ENCODE measurements around the gene CCDC85A. TPM values are rescaled to one million over a fixed set of nuclear protein-coding genes. Genes with fewer than 3 reads are reported as not detected.

The CCDC85A gene
- total RNA-seq, 1 experiment from 2014 or later, result not detected

DNA sequence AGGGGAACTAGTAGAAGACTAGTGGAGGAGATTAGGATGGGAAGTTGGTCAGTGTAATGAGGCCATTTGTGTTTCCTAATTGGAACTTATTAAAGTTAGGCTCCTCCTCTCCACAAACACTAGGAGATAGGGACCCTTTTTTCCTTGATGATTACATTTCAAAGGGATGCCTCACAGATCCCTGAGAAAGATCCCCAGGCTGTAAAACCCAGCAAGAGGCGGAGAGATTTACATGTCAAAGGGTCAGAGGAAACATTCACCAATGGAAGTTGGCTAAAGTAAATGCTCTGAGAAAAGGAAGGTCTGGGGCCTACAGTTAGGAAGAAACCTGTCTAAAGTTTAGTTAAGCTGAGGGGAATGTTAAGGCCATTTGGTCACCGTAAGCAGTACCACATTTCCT, 1.4 kb upstream of the CCDC85A start:
- H3K4me3 Mint-ChIP-seq (ENCODE audit: unreplicated experiment), result no peak overlapping the region
- peaks cover 10% of the 10 kb centered on the region for H3K4me1 Mint-ChIP-seq (ENCODE audit: low read depth, unreplicated experiment)
- ChIA-PET POLR2A (no interaction called here), CTCF (no interaction called here)
- BruUV-seq (replicated peaks), result no TSS peak
- Histone ChIP-seq H3K4me3 (ENCODE audit: low read depth, low read length) (no peak overlapping the region), H3K36me3 (ENCODE audit: control insufficient read depth, insufficient read depth, low read length) (no peaks in the 10 kb centered on the region), H3K4me1 (0 out of 2 replicates have a peak, but pooled peaks cover 9% of the 10 kb centered on the region), H3K9me3 (no peaks in the 10 kb centered on the region), H3K27me3 (replicated peaks; ENCODE audit: control insufficient read depth, insufficient read depth, low read length) (peaks cover 8% of the 10 kb centered on the region)
- no peak for DNase-seq
- TF ChIP-seq, protein P1, sequence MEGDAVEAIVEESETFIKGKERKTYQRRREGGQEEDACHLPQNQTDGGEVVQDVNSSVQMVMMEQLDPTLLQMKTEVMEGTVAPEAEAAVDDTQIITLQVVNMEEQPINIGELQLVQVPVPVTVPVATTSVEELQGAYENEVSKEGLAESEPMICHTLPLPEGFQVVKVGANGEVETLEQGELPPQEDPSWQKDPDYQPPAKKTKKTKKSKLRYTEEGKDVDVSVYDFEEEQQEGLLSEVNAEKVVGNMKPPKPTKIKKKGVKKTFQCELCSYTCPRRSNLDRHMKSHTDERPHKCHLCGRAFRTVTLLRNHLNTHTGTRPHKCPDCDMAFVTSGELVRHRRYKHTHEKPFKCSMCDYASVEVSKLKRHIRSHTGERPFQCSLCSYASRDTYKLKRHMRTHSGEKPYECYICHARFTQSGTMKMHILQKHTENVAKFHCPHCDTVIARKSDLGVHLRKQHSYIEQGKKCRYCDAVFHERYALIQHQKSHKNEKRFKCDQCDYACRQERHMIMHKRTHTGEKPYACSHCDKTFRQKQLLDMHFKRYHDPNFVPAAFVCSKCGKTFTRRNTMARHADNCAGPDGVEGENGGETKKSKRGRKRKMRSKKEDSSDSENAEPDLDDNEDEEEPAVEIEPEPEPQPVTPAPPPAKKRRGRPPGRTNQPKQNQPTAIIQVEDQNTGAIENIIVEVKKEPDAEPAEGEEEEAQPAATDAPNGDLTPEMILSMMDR (IDR thresholded peaks at IDR 0.05; ENCODE audit: insufficient read depth in 1 of 2, low read depth in 1 of 2, low read length in 1 of 2, severe bottlenecking in 1 of 2, unreplicated experiment in 1 of 2), result no peak
- H3K27me3 Mint-ChIP-seq (ENCODE audit: insufficient read depth, unreplicated experiment), result peaks cover 32% of the 10 kb centered on the region
- intact Hi-C loops (cut with micrococcal nuclease; ENCODE audit: unreplicated experiment), result loop anchor here (10.0 kb wide), 1 partner anchor 1192 kb away; no protein-coding TSS in a partner anchor
- no peaks in the 10 kb centered on the region for H3K36me3 Mint-ChIP-seq (ENCODE audit: insufficient read depth, unreplicated experiment)
- no peaks in the 10 kb centered on the region for H3K9me3 Mint-ChIP-seq (ENCODE audit: unreplicated experiment)
- no peak overlapping the region for H3K27ac Mint-ChIP-seq (ENCODE audit: unreplicated experiment)

DNA sequence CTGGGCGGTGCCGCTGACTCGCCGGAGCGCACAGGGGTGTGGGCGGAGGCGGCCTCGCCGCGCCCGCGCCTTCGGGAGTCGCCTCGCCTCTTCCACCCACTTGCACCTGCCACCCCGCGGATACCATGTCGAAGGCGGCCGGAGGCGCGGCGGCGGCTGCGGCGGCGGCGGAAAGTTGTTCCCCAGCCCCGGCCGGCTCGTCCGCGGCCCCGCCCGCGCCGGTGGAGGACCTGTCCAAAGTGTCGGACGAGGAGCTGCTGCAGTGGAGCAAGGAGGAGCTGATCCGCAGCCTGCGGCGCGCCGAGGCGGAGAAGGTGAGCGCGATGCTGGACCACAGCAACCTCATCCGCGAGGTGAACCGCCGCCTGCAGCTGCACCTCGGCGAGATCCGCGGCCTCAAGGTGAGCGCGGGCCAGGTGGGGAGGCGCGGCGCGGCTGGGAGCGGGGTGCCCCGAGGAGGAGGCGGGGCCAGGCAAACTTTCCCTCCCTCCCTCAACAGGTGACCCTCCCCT, 766 bp downstream of the CCDC85A start:
- H3K27me3 Mint-ChIP-seq (ENCODE audit: insufficient read depth, unreplicated experiment), result peaks cover 36% of the 10 kb centered on the region
- no peaks in the 10 kb centered on the region for H3K36me3 Mint-ChIP-seq (ENCODE audit: insufficient read depth, unreplicated experiment)
- TF ChIP-seq, protein P1 (IDR thresholded peaks at IDR 0.05; ENCODE audit: insufficient read depth in 1 of 2, low read depth in 1 of 2, low read length in 1 of 2, severe bottlenecking in 1 of 2, unreplicated experiment in 1 of 2), result no peak
- no peak overlapping the region for H3K27ac Mint-ChIP-seq (ENCODE audit: unreplicated experiment)
- BruUV-seq (replicated peaks), result no TSS peak
- Histone ChIP-seq H3K9me3 (no peaks in the 10 kb centered on the region), H3K27me3 (replicated peaks; ENCODE audit: control insufficient read depth, insufficient read depth, low read length) (peaks cover 8% of the 10 kb centered on the region), H3K4me1 (0 out of 2 replicates have a peak, but pooled peaks cover 9% of the 10 kb centered on the region), H3K36me3 (ENCODE audit: control insufficient read depth, insufficient read depth, low read length) (no peaks in the 10 kb centered on the region), H3K4me3 (ENCODE audit: low read depth, low read length) (peak overlapping the region; percentile 16; the same call in 1 of the 2 replicates)
- peak in 1 of 2 experiments; percentile 42 for DNase-seq
- ChIA-PET CTCF (interaction anchor here (0.7 to 1.3 kb wide), 2 partner anchors 93 to 564 kb away, joined by 3 to 4 read pairs; no protein-coding TSS in a partner anchor), POLR2A (no interaction called here)
- intact Hi-C loops (cut with micrococcal nuclease; ENCODE audit: unreplicated experiment), result loop anchor here (10.0 kb wide), 1 partner anchor 1190 kb away; no protein-coding TSS in a partner anchor
- peaks cover 10% of the 10 kb centered on the region for H3K4me1 Mint-ChIP-seq (ENCODE audit: low read depth, unreplicated experiment)
- peak overlapping the region; percentile 54 for H3K4me3 Mint-ChIP-seq (ENCODE audit: unreplicated experiment)
- no peaks in the 10 kb centered on the region for H3K9me3 Mint-ChIP-seq (ENCODE audit: unreplicated experiment)

DNA sequence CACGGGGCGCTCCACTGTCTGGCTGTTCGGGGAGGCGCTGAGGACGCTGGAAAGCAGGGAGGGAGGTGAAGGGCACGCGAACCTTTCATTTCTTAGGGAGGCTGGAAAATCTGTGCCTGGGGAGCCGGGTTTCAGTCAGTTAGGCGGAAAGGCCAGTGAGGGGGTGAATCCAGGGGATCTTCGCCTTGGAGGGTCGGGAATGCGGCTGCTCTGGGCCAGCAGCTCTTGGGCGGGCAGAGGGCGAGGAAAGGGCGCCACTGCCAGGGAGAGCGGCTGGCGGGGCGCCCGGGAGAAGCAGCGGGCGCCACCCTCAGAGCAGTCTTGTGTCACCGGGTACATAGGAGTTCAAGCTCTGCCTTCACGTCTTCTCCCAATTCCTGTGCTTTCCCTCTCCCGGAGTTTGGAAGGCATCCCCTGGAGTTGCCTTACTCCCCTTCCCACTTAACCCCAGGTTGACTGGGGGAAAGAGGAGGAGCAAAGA, 1.4 kb downstream of the CCDC85A start:
- Histone ChIP-seq H3K27me3 (replicated peaks; ENCODE audit: control insufficient read depth, insufficient read depth, low read length) (peaks cover 8% of the 10 kb centered on the region), H3K4me3 (ENCODE audit: low read depth, low read length) (no peak overlapping the region), H3K4me1 (0 out of 2 replicates have a peak, but pooled peaks cover 9% of the 10 kb centered on the region), H3K9me3 (no peaks in the 10 kb centered on the region), H3K36me3 (ENCODE audit: control insufficient read depth, insufficient read depth, low read length) (no peaks in the 10 kb centered on the region)
- H3K9me3 Mint-ChIP-seq (ENCODE audit: unreplicated experiment), result no peaks in the 10 kb centered on the region
- peaks cover 10% of the 10 kb centered on the region for H3K4me1 Mint-ChIP-seq (ENCODE audit: low read depth, unreplicated experiment)
- CTCF ChIA-PET, result no interaction called here
- POLR2A ChIA-PET, result no interaction called here
- intact Hi-C loops (cut with micrococcal nuclease; ENCODE audit: unreplicated experiment), result loop anchor here (10.0 kb wide), 1 partner anchor 1190 kb away; no protein-coding TSS in a partner anchor
- DNase-seq, result no peak
- TF ChIP-seq, protein P1 (IDR thresholded peaks at IDR 0.05; ENCODE audit: insufficient read depth in 1 of 2, low read depth in 1 of 2, low read length in 1 of 2, severe bottlenecking in 1 of 2, unreplicated experiment in 1 of 2), result no peak
- H3K27me3 Mint-ChIP-seq (ENCODE audit: insufficient read depth, unreplicated experiment), result peaks cover 37% of the 10 kb centered on the region
- peak overlapping the region; percentile 54 for H3K4me3 Mint-ChIP-seq (ENCODE audit: unreplicated experiment)
- H3K36me3 Mint-ChIP-seq (ENCODE audit: insufficient read depth, unreplicated experiment), result no peaks in the 10 kb centered on the region
- no peak overlapping the region for H3K27ac Mint-ChIP-seq (ENCODE audit: unreplicated experiment)
- BruUV-seq (replicated peaks), result no TSS peak
